Measurements from ENCODE around the gene AKR1B1. TPM values are rescaled to one million over a fixed set of nuclear protein-coding genes. Genes with fewer than 3 reads are reported as not detected.

AKR1B1 gene
- total and polyA plus RNA-seq, 9 of the 15 experiments (the other 6 are each of a cell fraction or from before 2014, with no cell fraction given): 2.0 to 10.6 (median 6.2) TPM

DNA sequence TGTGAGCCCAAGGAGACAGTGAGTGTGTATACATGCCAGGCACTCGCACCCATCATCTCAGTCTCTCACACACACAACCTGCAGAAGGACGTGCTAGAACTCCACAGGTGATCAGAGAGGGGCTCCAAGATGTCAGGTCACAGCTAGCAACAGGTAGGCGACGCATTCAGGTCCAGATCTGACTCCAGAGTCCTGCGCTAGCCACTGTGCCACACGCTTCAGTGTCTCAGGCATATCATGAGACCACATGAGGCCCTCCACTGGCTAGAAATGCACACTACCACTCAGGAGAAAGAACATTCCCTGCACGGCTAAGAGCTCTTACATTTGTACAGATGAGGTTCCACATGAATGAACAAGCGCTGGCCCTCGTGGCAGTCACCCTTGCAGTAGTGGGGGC, 11.5 kb downstream of the AKR1B1 start:
- no TSS peak for BruUV-seq (replicated peaks)
- H3K9me3 ChIP-seq (replicated peaks; ENCODE audit: control insufficient read depth, insufficient read depth, low read depth, low read length): no peaks in the 10 kb centered on the region
- H3K4me2 ChIP-seq (ENCODE audit: insufficient read depth, low read length): no peak overlapping the region
- in situ Hi-C loops (cut with MboI): loop anchor here (10.0 kb wide), 1 partner anchor 497 kb away; no protein-coding TSS in a partner anchor
- peaks cover 2 to 22% of the 10 kb centered on the region in 2 experiments; a peak in 4 of 5 replicates for H3K27me3 ChIP-seq (ENCODE audit: control insufficient read depth in 2 of 2, insufficient read depth in 2 of 2, low read length in 2 of 2)
- H3K9ac ChIP-seq (ENCODE audit: insufficient read depth in 1 of 2, low read depth in 2 of 2, low read length in 2 of 2): no peak overlapping the region
- intact Hi-C loops (cut with micrococcal nuclease): no loop called here
- POLR2A ChIA-PET: no interaction called here
- CTCF ChIA-PET (ENCODE audit: low intra/inter-chr PET ratio): no interaction called here
- peak; percentile 37 for ATAC-seq
- no peak for DNase-seq (ENCODE audit: extremely low read depth in 1 of 4, low spot score in 3 of 4)
- WGBS (ENCODE audit: insufficient coverage, low coverage, missing lambda C conversion rate): 75% methylated on average over 9 of the region's 9 CpGs
- FAIRE-seq: no peak
- TF ChIP-seq ZNF316 (IDR thresholded peaks at IDR 0.05): no peak
- TF ChIP-seq, protein P1, sequence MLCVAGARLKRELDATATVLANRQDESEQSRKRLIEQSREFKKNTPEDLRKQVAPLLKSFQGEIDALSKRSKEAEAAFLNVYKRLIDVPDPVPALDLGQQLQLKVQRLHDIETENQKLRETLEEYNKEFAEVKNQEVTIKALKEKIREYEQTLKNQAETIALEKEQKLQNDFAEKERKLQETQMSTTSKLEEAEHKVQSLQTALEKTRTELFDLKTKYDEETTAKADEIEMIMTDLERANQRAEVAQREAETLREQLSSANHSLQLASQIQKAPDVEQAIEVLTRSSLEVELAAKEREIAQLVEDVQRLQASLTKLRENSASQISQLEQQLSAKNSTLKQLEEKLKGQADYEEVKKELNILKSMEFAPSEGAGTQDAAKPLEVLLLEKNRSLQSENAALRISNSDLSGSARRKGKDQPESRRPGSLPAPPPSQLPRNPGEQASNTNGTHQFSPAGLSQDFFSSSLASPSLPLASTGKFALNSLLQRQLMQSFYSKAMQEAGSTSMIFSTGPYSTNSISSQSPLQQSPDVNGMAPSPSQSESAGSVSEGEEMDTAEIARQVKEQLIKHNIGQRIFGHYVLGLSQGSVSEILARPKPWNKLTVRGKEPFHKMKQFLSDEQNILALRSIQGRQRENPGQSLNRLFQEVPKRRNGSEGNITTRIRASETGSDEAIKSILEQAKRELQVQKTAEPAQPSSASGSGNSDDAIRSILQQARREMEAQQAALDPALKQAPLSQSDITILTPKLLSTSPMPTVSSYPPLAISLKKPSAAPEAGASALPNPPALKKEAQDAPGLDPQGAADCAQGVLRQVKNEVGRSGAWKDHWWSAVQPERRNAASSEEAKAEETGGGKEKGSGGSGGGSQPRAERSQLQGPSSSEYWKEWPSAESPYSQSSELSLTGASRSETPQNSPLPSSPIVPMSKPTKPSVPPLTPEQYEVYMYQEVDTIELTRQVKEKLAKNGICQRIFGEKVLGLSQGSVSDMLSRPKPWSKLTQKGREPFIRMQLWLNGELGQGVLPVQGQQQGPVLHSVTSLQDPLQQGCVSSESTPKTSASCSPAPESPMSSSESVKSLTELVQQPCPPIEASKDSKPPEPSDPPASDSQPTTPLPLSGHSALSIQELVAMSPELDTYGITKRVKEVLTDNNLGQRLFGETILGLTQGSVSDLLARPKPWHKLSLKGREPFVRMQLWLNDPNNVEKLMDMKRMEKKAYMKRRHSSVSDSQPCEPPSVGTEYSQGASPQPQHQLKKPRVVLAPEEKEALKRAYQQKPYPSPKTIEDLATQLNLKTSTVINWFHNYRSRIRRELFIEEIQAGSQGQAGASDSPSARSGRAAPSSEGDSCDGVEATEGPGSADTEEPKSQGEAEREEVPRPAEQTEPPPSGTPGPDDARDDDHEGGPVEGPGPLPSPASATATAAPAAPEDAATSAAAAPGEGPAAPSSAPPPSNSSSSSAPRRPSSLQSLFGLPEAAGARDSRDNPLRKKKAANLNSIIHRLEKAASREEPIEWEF (CRISPR knock-in tag; IDR thresholded peaks at IDR 0.05): no peak
- TF ChIP-seq, protein P2, sequence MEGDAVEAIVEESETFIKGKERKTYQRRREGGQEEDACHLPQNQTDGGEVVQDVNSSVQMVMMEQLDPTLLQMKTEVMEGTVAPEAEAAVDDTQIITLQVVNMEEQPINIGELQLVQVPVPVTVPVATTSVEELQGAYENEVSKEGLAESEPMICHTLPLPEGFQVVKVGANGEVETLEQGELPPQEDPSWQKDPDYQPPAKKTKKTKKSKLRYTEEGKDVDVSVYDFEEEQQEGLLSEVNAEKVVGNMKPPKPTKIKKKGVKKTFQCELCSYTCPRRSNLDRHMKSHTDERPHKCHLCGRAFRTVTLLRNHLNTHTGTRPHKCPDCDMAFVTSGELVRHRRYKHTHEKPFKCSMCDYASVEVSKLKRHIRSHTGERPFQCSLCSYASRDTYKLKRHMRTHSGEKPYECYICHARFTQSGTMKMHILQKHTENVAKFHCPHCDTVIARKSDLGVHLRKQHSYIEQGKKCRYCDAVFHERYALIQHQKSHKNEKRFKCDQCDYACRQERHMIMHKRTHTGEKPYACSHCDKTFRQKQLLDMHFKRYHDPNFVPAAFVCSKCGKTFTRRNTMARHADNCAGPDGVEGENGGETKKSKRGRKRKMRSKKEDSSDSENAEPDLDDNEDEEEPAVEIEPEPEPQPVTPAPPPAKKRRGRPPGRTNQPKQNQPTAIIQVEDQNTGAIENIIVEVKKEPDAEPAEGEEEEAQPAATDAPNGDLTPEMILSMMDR (IDR thresholded peaks at IDR 0.05 in 2 of 3, conservative IDR thresholded peaks at IDR 0.05 in 1 of 3; ENCODE audit: insufficient read depth in 2 of 3, low read depth in 1 of 3, low read length in 3 of 3): peak in 2 of 3 experiments; percentile 8 to 25; a peak in 1 of 6 replicates
- H4K20me1 ChIP-seq (replicated peaks; ENCODE audit: control insufficient read depth, insufficient read depth, low read length): no peaks in the 10 kb centered on the region
- no peak overlapping the region; the same call in 2 of the 3 replicates for H3K27ac ChIP-seq (ENCODE audit: extremely low read depth, low read depth, low read length)
- no peak overlapping the region for H3K4me3 ChIP-seq
- no peaks in the 10 kb centered on the region for H3K79me2 ChIP-seq (ENCODE audit: control insufficient read depth, insufficient read depth, low read length)
- H3K9me1 ChIP-seq (ENCODE audit: control insufficient read depth, insufficient read depth, low read length): no peaks in the 10 kb centered on the region
- H3K36me3 ChIP-seq (ENCODE audit: control insufficient read depth, insufficient read depth, low read length): no peaks in the 10 kb centered on the region
- H3K4me1 ChIP-seq (replicated peaks in 1 of 2; ENCODE audit: control insufficient read depth in 2 of 2, insufficient read depth in 2 of 2, low read length in 2 of 2): peaks cover 18 to 26% of the 10 kb centered on the region in 2 experiments
- peak overlapping the region; percentile 70 for H2AFZ ChIP-seq (ENCODE audit: low read depth, low read length)
